ENCODE results near the gene DCAF16.

DCAF16 gene

DNA sequence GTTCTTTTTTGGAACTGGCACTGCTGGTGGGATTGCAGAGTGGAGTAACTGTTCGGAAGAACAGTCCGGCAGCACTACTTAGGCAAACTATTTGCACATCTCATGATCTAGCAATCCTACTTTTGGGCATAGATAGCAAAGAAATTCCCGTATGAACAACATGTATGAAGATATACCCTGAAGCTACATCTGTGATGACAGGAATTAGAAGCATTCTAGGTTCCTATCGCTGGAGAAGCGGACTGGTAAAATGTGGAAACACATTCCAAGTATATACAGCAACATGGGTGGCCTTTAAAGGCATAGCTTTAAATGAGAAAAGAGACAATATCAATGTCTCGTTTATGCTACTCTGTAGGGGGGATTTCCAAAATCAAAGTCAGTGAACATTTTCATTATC, 3.1 kb downstream of the DCAF16 start:
- no peaks in the 10 kb centered on the region for H3K27me3 Mint-ChIP-seq
- H3K36me3 Mint-ChIP-seq = peaks cover 15% of the 10 kb centered on the region
- ATAC-seq (ENCODE audit: low read depth) (no peak), DNase-seq (ENCODE audit: low spot score in 2 of 2) (no peak)
- H3K27ac Mint-ChIP-seq = peak overlapping the region; percentile 39
- no peak overlapping the region for H3K4me3 Mint-ChIP-seq
- no peaks in the 10 kb centered on the region for H3K9me3 Mint-ChIP-seq
- H3K4me1 Mint-ChIP-seq = peaks cover 31% of the 10 kb centered on the region

- H3K4me3 Mint-ChIP-seq = no peak overlapping the region
- H3K9me3 Mint-ChIP-seq = no peaks in the 10 kb centered on the region
- H3K27me3 Mint-ChIP-seq = no peaks in the 10 kb centered on the region
- peaks cover 28% of the 10 kb centered on the region for H3K4me1 Mint-ChIP-seq
- H3K36me3 Mint-ChIP-seq = peaks cover 19% of the 10 kb centered on the region
- no peak for DNase-seq (ENCODE audit: low spot score in 2 of 2)
- H3K27ac Mint-ChIP-seq = peak overlapping the region; percentile 11
- ATAC-seq (ENCODE audit: low read depth) = no peak
Observed at GRCh38 chr4:17805580-17806155, 4.9 kb downstream of the DCAF16 start.

GRCh38 chr4:17797808-17798207, 12.7 kb downstream of the DCAF16 start:
- Mint-ChIP-seq H3K4me3 (no peak overlapping the region), H3K9me3 (no peaks in the 10 kb centered on the region), H3K36me3 (peaks cover 6% of the 10 kb centered on the region), H3K27me3 (no peaks in the 10 kb centered on the region), H3K4me1 (no peaks in the 10 kb centered on the region), H3K27ac (no peak overlapping the region)
- DNase-seq (ENCODE audit: low spot score in 2 of 2) (no peak), ATAC-seq (ENCODE audit: low read depth) (no peak)

DNA sequence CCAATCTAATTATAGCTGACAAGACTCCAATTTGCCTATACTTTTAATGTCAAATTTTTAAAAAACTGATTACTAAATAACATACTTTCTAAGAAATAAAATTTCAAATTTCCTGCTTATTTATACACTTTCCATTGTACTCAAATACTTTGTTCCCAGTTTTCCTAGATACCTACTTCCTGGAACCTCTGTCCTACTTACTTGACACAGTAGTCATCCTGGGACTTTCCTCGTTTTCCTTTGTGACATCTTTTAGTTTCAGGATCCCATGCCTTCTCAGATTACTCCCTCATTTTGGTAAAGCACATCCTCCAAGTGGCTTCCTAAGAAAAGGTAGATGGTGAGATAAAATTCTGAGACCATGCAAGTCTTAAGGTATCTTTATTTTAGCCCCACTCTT, 15.8 kb downstream of the DCAF16 start:
- no peak overlapping the region for H3K27ac Mint-ChIP-seq
- no peak overlapping the region for H3K4me3 Mint-ChIP-seq
- peaks cover 4% of the 10 kb centered on the region for H3K36me3 Mint-ChIP-seq
- H3K9me3 Mint-ChIP-seq = no peaks in the 10 kb centered on the region
- no peaks in the 10 kb centered on the region for H3K27me3 Mint-ChIP-seq
- H3K4me1 Mint-ChIP-seq = no peaks in the 10 kb centered on the region
- no peak for ATAC-seq (ENCODE audit: low read depth)
- no peak for DNase-seq (ENCODE audit: low spot score in 2 of 2)

- Mint-ChIP-seq H3K4me1 (peaks cover 5% of the 10 kb centered on the region), H3K27ac (no peak overlapping the region), H3K4me3 (no peak overlapping the region), H3K36me3 (peaks cover 17% of the 10 kb centered on the region), H3K27me3 (no peaks in the 10 kb centered on the region), H3K9me3 (no peaks in the 10 kb centered on the region)
- ATAC-seq (ENCODE audit: low read depth) (no peak), DNase-seq (ENCODE audit: low spot score in 2 of 2) (no peak)
Observed at GRCh38 chr4:17788956-17789355, 21.6 kb downstream of the DCAF16 start.

DNA sequence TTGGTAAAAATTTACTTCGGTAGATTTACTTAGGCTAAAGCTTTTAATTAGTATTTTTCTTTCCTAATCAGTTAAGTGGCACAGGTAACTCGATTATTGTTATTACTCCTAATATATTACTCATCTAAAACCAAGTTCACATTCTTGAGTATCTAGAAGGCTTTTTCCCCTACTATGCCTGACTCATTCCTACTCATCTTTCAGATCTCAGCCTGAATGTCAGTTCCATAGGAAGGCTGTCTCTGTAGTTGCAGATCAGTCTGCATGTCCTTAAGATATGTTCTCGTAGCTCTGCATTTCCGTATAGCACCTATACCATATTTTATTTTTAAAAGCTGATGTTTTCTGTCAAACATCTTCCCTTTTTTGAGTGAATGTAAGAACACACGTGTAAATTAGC, 23.2 kb downstream of the DCAF16 start:
- no peak for DNase-seq (ENCODE audit: low spot score in 2 of 2)
- no peak for ATAC-seq (ENCODE audit: low read depth)
- Mint-ChIP-seq H3K9me3 (no peaks in the 10 kb centered on the region), H3K4me1 (peaks cover 5% of the 10 kb centered on the region), H3K27me3 (peaks cover 2% of the 10 kb centered on the region), H3K36me3 (peaks cover 17% of the 10 kb centered on the region), H3K27ac (no peak overlapping the region), H3K4me3 (no peak overlapping the region)

DNA sequence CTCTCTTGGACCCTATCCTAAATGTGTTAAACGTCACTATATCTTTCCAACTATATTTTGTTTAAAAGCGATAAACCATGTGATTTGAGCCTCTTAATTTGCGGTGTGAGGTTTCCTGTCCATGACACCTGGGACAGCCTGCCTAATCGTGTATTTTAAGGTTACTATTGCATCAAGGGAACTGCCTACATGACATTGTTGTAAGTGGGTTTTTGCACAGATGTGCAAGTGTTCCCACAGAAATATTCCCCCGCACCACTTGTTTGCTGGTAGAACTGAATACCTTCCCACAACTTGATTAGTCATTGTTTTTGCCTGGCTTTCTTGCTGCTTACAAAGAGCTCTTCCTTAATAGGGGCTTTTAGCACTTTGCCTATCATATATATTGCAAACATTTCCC, 24.0 kb downstream of the DCAF16 start:
- H3K4me1 Mint-ChIP-seq = peaks cover 10% of the 10 kb centered on the region
- H3K27me3 Mint-ChIP-seq = peaks cover 9% of the 10 kb centered on the region
- DNase-seq (ENCODE audit: low spot score in 2 of 2) (no peak), ATAC-seq (ENCODE audit: low read depth) (no peak)
- H3K36me3 Mint-ChIP-seq = peaks cover 13% of the 10 kb centered on the region
- no peaks in the 10 kb centered on the region for H3K9me3 Mint-ChIP-seq
- no peak overlapping the region for H3K4me3 Mint-ChIP-seq
- no peak overlapping the region for H3K27ac Mint-ChIP-seq

- Mint-ChIP-seq H3K36me3 (peaks cover 13% of the 10 kb centered on the region), H3K9me3 (no peaks in the 10 kb centered on the region)
Observed at GRCh38 chr4:17785858-17786257, 24.7 kb downstream of the DCAF16 start.

GRCh38 chr4:17781300-17782287, 29.0 kb downstream of the DCAF16 start, which contains the start of gene FAM184B:
Gene FAM184B (minus strand): TSS chr4:17781621. CDS start chr4:17781299, 322 bp downstream.
- H3K27me3 Mint-ChIP-seq = peaks cover 22% of the 10 kb centered on the region
- H3K9me3 Mint-ChIP-seq = no peaks in the 10 kb centered on the region
- peaks cover 9% of the 10 kb centered on the region for H3K4me1 Mint-ChIP-seq
- H3K36me3 Mint-ChIP-seq = peaks cover 2% of the 10 kb centered on the region
- H3K4me3 Mint-ChIP-seq = no peak within 1 kb of the TSS
- no peak for ATAC-seq (ENCODE audit: low read depth)
- no peak within 1 kb of the TSS for H3K27ac Mint-ChIP-seq
- no peak for DNase-seq (ENCODE audit: low spot score in 2 of 2)

More at GRCh38 chr4:17785858-17786257, 24.7 kb downstream of the DCAF16 start:
- ATAC-seq (ENCODE audit: low read depth) (no peak), DNase-seq (ENCODE audit: low spot score in 2 of 2) (no peak)
- peaks cover 11% of the 10 kb centered on the region for H3K4me1 Mint-ChIP-seq
- peaks cover 11% of the 10 kb centered on the region for H3K27me3 Mint-ChIP-seq
- H3K27ac Mint-ChIP-seq = no peak overlapping the region
- no peak overlapping the region for H3K4me3 Mint-ChIP-seq

DNA sequence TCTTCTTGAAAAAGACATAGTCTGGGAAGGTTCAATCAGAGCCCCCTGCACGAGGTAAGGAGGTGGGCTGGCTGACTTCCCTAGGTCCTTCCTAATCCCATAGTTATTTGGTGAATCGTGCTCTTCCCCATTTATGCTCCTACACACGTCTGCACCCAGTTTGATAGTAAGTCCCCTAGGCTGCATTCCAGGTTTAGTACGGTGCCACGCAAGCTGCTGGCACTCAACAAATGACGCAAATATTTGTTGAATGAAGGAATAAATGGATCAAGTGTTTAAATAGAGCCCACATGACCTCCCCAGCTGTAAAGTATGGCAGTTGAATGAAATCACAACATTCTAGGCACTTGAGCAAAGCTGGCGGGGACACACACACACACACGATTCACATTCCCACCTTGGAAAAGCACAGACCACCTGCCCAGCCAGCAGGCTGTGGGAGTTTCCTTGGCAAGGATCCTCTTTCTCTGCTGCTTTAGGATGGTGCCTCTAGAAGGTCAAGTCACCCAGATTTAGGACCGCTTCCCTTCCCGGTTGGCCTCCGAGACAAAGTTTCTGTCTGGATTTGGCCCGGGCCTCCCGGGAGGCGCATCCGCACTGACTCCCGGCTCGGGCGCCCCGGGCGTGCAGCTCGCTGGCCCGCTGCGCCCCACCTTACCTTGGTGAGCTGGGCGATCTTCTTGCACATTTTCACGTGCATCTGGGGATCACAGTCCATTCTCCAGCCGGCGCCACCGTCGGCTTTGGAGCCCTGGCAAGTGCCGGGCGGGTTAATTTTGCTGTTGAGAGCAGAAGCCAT, 29.9 kb downstream of the DCAF16 start:
- H3K9me3 Mint-ChIP-seq = no peaks in the 10 kb centered on the region
- H3K4me3 Mint-ChIP-seq = no peak overlapping the region
- DNase-seq (ENCODE audit: low spot score in 2 of 2) (no peak), ATAC-seq (ENCODE audit: low read depth) (no peak)
- H3K36me3 Mint-ChIP-seq = peaks cover under 1% of the 10 kb centered on the region
- H3K4me1 Mint-ChIP-seq = peaks cover 6% of the 10 kb centered on the region
- H3K27ac Mint-ChIP-seq = no peak overlapping the region
- peaks cover 22% of the 10 kb centered on the region for H3K27me3 Mint-ChIP-seq

GRCh38 chr4:17778431-17778830, 32.1 kb downstream of the DCAF16 start:
- Mint-ChIP-seq H3K36me3 (no peaks in the 10 kb centered on the region), H3K27me3 (peaks cover 22% of the 10 kb centered on the region), H3K4me1 (peaks cover 6% of the 10 kb centered on the region), H3K9me3 (no peaks in the 10 kb centered on the region), H3K27ac (no peak overlapping the region), H3K4me3 (no peak overlapping the region)
- no peak for ATAC-seq (ENCODE audit: low read depth)
- DNase-seq (ENCODE audit: low spot score in 2 of 2) = no peak

DNA sequence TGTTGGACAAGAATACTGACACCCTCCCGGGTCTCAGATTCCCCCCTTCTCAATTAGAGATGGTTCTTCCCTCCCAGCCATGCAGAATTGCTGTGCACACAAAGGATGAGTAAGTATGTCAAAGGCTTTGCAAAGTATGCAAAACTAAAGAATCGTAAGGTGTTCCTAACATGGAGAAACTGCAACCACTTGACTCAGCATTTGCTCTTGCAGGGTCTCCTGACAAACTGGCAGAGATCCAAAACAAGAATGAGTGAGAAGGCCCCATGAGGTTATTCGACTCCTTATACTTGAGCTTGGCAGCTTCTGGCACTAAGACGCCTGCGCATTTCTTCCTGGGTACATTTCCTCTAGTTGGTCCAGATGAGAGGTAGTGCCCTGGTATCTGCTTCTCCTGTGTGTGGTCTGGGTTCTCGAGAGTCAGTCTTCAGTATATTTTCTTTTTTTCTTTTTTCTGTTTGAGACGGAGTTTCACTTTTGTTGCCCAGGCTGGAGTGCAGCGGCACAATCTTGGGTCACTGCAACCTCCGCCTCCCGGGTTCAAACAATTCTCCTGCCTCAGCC, 37.3 kb downstream of the DCAF16 start:
- Mint-ChIP-seq H3K36me3 (no peaks in the 10 kb centered on the region), H3K9me3 (no peaks in the 10 kb centered on the region), H3K27ac (no peak overlapping the region), H3K4me1 (no peaks in the 10 kb centered on the region), H3K27me3 (peaks cover 2% of the 10 kb centered on the region), H3K4me3 (no peak overlapping the region)
- ATAC-seq (ENCODE audit: low read depth) = no peak
- DNase-seq (ENCODE audit: low spot score in 2 of 2) = no peak

DNA sequence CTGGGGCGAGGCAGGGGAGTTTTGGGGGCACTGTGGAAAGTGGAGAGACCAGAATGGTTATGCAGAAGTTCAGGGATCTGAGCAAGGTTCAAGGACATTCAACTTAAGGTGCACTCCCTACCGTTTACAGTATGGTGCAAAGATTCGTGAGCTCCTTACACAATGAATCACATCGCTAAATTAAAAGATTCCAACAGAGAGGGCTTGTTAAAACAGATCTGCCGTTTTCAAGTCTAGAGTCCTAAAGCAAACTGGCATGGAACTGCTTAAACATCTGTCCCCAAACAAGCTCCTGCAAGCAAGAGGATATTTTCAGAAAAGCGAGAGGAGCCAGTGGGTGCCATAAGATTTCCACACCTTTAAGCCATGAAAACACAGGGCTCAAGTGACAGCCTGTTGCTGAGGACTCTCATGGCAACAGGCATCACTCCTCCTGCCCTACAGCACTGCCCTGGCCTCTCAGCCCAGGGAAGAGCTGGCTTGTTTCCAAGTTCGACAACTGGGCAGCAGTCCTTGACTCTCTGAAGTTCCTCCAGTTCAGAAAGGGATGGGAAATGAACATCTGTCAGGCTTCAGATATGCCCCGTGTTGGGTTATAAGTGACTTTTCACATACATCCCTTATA, 39.2 kb downstream of the DCAF16 start:
- Mint-ChIP-seq H3K27ac (no peak overlapping the region), H3K4me1 (no peaks in the 10 kb centered on the region), H3K36me3 (no peaks in the 10 kb centered on the region), H3K9me3 (no peaks in the 10 kb centered on the region), H3K4me3 (no peak overlapping the region), H3K27me3 (peaks cover 2% of the 10 kb centered on the region)
- DNase-seq (ENCODE audit: low spot score in 2 of 2) = no peak
- ATAC-seq (ENCODE audit: low read depth) = no peak

Data from memory B cell (primary cell).